HepG2 (cell line): ENCODE data around the gene TMEM258. TPM values are rescaled to one million over a fixed set of nuclear protein-coding genes. Genes with fewer than 3 reads are reported as not detected.
A peak's percentile ranks its signal among the peaks of the same experiment; 100 is the strongest.

Source experiments
- ATF5 ChIP-seq: sonication (generic); formaldehyde crosslinking; IDR thresholded peaks from 2 replicates; pipeline ENCODE4 v1.4.0; 2020; ENCODE audit warnings: mild to moderate bottlenecking, low read depth, missing genetic modification reagents
- CEBPG ChIP-seq: IDR thresholded peaks from 2 replicates; pipeline ENCODE4 v1.6.1; 2016
- ETV5 ChIP-seq: IDR thresholded peaks from 2 replicates; pipeline ENCODE4 v1.6.1; 2018; ENCODE audit warnings: missing biosample characterization, missing genetic modification reagents, inconsistent platforms, borderline replicate concordance
- GATAD2A ChIP-seq: IDR thresholded peaks from 2 replicates; pipeline ENCODE4 v1.6.1; 2016
- JUN ChIP-seq: sonication (generic); formaldehyde crosslinking; IDR thresholded peaks from 2 replicates; pipeline ENCODE4 v1.4.0; 2020; ENCODE audit warnings: mild to moderate bottlenecking, missing genetic modification reagents
- KDM5A ChIP-seq: fragments of 200-600 bp; sonication (generic); IDR thresholded peaks from 2 replicates; pipeline ENCODE4 v1.7.0; 2018; ENCODE audit warnings: antibody characterized with exemption, mild to moderate bottlenecking, low read length, borderline replicate concordance
- LCORL ChIP-seq, 2 experiments: fragments of 450-650 bp in 1 of 2; sonication (generic) in 1 of 2; formaldehyde crosslinking in 1 of 2; IDR thresholded peaks; 2 replicates each; pipeline versions ENCODE4 v1.5.0 to v1.6.1; 2017 to 2020; ENCODE audit warnings: antibody characterized with exemption in 1 of 2, missing genetic modification reagents in 1 of 2
- NCOA5 ChIP-seq: sonication (generic); formaldehyde crosslinking; IDR thresholded peaks from 2 replicates; pipeline ENCODE4 v1.4.0; 2020; ENCODE audit warnings: missing genetic modification reagents
- PAXIP1 ChIP-seq: sonication (generic); formaldehyde crosslinking; conservative IDR thresholded peaks from 2 replicates; pipeline ENCODE4 v1.4.0; 2020; ENCODE audit warnings: mild to moderate bottlenecking, missing genetic modification reagents, moderate library complexity
- POGK ChIP-seq: sonication (generic); formaldehyde crosslinking; conservative IDR thresholded peaks from 2 replicates; pipeline ENCODE4 v1.8.0; 2022; ENCODE audit warnings: mild to moderate bottlenecking, moderate library complexity, missing genetic modification reagents
- PPARG ChIP-seq: conservative IDR thresholded peaks from 2 replicates; pipeline ENCODE4 v1.6.1; 2016; ENCODE audit warnings: missing biosample characterization, missing genetic modification reagents
- RAD21 ChIP-seq: fragments of 450-650 bp; formaldehyde crosslinking; IDR thresholded peaks from 2 replicates; pipeline ENCODE4 v1.5.0; 2020; ENCODE audit warnings: mild to moderate bottlenecking
- STAG1 ChIP-seq: sonication (generic); formaldehyde crosslinking; IDR thresholded peaks from 2 replicates; pipeline ENCODE4 v1.4.0; 2020; ENCODE audit warnings: missing genetic modification reagents
- TFE3 ChIP-seq: IDR thresholded peaks from 2 replicates; pipeline ENCODE4 v1.6.1; 2016
- ZNF580 ChIP-seq: IDR thresholded peaks from 2 replicates; pipeline ENCODE4 v1.6.1; 2016; ENCODE audit warnings: low read depth, borderline replicate concordance
- ZNF598 ChIP-seq: sonication (generic); formaldehyde crosslinking; IDR thresholded peaks from 2 replicates; pipeline ENCODE4 v1.5.1; 2020; ENCODE audit warnings: mild to moderate bottlenecking, missing genetic modification reagents, borderline replicate concordance
- ZNF770 ChIP-seq: sonication (generic); formaldehyde crosslinking; IDR thresholded peaks from 2 replicates; pipeline ENCODE4 v1.5.0; 2020; ENCODE audit warnings: mild to moderate bottlenecking, missing genetic modification reagents
- ZNF883 ChIP-seq: sonication (generic); formaldehyde crosslinking; IDR thresholded peaks from 2 replicates; pipeline ENCODE4 v1.5.1; 2020; ENCODE audit warnings: mild to moderate bottlenecking, missing genetic modification reagents; ENCODE audit errors: not compliant biosample characterization
- polyA plus RNA-seq, 8 experiments: library from polyadenylated mRNA; depleted of rRNA in 3 of 8; stranded (reverse) in 7 of 8; unstranded in 1 of 8; fragments of >200 nt; fragmentation: Illumina TruSeq in 4 of 8; extraction: Trizol in 4 of 8; gene quantifications; 2 replicates each; pipeline versions ENCODE4 v1.2.1 to v1.2.3, GENCODE V29; 2011 to 2016; ENCODE audit warnings: low read depth in 4 of 8, missing spikeins in 1 of 8, mixed read lengths in 1 of 8; ENCODE audit not compliant: insufficient read depth in 1 of 8
- total RNA-seq, 5 experiments: library from RNA; depleted of rRNA; stranded (reverse); fragments of >200 nt; fragmentation: Illumina TruSeq; extraction: Trizol; gene quantifications; 2 replicates each; pipeline ENCODE4 v1.2.3, GENCODE V29; 2016; ENCODE audit warnings: low read depth in 1 of 5

Gene TMEM258
- total and polyA plus RNA-seq, 2 of the 13 experiments (the other 11 are each of a cell fraction or from before 2014, with no cell fraction given) = 175 to 424 TPM

GRCh38 chr11:61747192-61747966 lies 45.0 kb downstream of the TMEM258 start (continued):
- TF ChIP-seq PAXIP1 (CRISPR knock-in tag) = peak; percentile 38; the same call in 1 of the 2 replicates
- peak; percentile 55; the same call in 1 of the 2 replicates for TF ChIP-seq ZNF598 (CRISPR knock-in tag)
- TF ChIP-seq STAG1 = peak; percentile 96
- 0 out of 2 replicates have a peak, but pooled peaks have one; percentile 35 for TF ChIP-seq PPARG (CRISPR knock-in tag)
- TF ChIP-seq NCOA5 (CRISPR knock-in tag) = no peak
- no peak for TF ChIP-seq ZNF883 (CRISPR knock-in tag)
- peak; percentile 97 for TF ChIP-seq RAD21 (CRISPR knock-in tag)
- 0 out of 2 replicates have a peak, but pooled peaks have one; percentile 27 for TF ChIP-seq POGK (CRISPR knock-in tag)
- TF ChIP-seq KDM5A = no peak
- peak; percentile 86; the same call in 1 of the 2 replicates for TF ChIP-seq ZNF580
- peak; percentile 80 for TF ChIP-seq ETV5 (CRISPR knock-in tag)
- peak; percentile 61; the same call in 1 of the 2 replicates for TF ChIP-seq GATAD2A (CRISPR knock-in tag)
- peak; percentile 65; the same call in 1 of the 2 replicates for TF ChIP-seq ZNF770 (CRISPR knock-in tag)
- TF ChIP-seq LCORL (IDR thresholded peaks at IDR 0.05) = no peak
- TF ChIP-seq LCORL (CRISPR knock-in tag; IDR thresholded peaks at IDR 0.05) = peak; percentile 88
- TF ChIP-seq JUN = no peak
- TF ChIP-seq TFE3 (CRISPR knock-in tag) = no peak
- no peak for TF ChIP-seq ATF5 (CRISPR knock-in tag)
- TF ChIP-seq CEBPG = 0 out of 2 replicates have a peak, but pooled peaks have one; percentile 27
